Spleen (tissue), 11 donors: ENCODE measurements around the gene PSENEN. TPM values are rescaled to one million over a fixed set of nuclear protein-coding genes. Genes with fewer than 3 reads are reported as not detected.
A peak's percentile ranks its signal among the peaks of the same experiment; 100 is the strongest.

Experiments used
- DNase-seq: peaks from one replicate; pipeline ENCODE4 v3.0.0-alpha.2; 2020
- H3K27ac ChIP-seq, 8 donors: fragments of 200-600 bp; sonication (generic) in 7 of 8; 1 replicate in 4 of 8; 2 replicates in 4 of 8; pipeline versions ENCODE4 v1.5.0 to v1.8.0; 2016 to 2021; ENCODE audit warnings: inconsistent platforms in 4 of 8, mild to moderate bottlenecking in 4 of 8, moderate library complexity in 1 of 8
- H3K27me3 ChIP-seq, 7 donors: fragments of 200-600 bp; sonication (generic) in 6 of 7; replicated peaks in 1 of 7; 1 replicate in 4 of 7; 2 replicates in 3 of 7; pipeline versions ENCODE4 v1.5.0 to v1.8.0; 2016 to 2021; ENCODE audit warnings: inconsistent platforms in 3 of 7, mild to moderate bottlenecking in 1 of 7
- H3K36me3 ChIP-seq, 6 donors: fragments of 200-600 bp; sonication (generic) in 5 of 6; 1 replicate in 4 of 6; 2 replicates in 2 of 6; pipeline versions ENCODE4 v1.5.0 to v1.8.0; 2016 to 2021; ENCODE audit warnings: inconsistent platforms in 2 of 6
- H3K4me1 ChIP-seq, 6 donors: fragments of 200-600 bp; sonication (generic) in 5 of 6; 1 replicate in 3 of 6; 2 replicates in 3 of 6; pipeline versions ENCODE4 v1.5.0 to v1.8.0; 2016 to 2021; ENCODE audit warnings: inconsistent platforms in 3 of 6
- H3K4me3 ChIP-seq, 8 donors: fragments of 200-600 bp; sonication (generic) in 7 of 8; 1 replicate in 4 of 8; 2 replicates in 4 of 8; pipeline versions ENCODE4 v1.5.0 to v1.8.0; 2016 to 2021; ENCODE audit warnings: inconsistent platforms in 4 of 8, mild to moderate bottlenecking in 4 of 8, moderate library complexity in 2 of 8
- H3K9me3 ChIP-seq, 8 donors: fragments of 200-600 bp; sonication (generic) in 7 of 8; 1 replicate in 4 of 8; 2 replicates in 4 of 8; pipeline versions ENCODE4 v1.5.0 to v1.8.0; 2016 to 2021; ENCODE audit warnings: inconsistent platforms in 4 of 8
- POLR2A ChIP-seq, 3 donors: fragments of 450-650 bp; IDR thresholded peaks; one replicate each; pipeline ENCODE4 v1.5.1; 2017; ENCODE audit warnings: antibody characterized with exemption in 3 of 3, mild to moderate bottlenecking in 1 of 3
- POLR2AphosphoS5 ChIP-seq, 3 donors: sonication (generic); formaldehyde crosslinking; IDR thresholded peaks; one replicate each; pipeline ENCODE4 v1.5.1; 2017; ENCODE audit warnings: antibody characterized with exemption in 3 of 3
- WGBS, 5 donors: extraction: QIAGEN DNeasy Blood & Tissue Kit in 3 of 5; methylation state at CpG; one replicate each; pipeline versions ENCODE4 v1.1.5 to v1.1.7; 2013 to 2018; 5-methylcytosine and 5-hydroxymethylcytosine counted together
- intact Hi-C: fragments of 100-400 bp; cut with DNase I; formaldehyde crosslinking; loops from one replicate; pipeline ENCODE4 v1.15.0; 2023; ENCODE audit warnings: low total_unique reads
- polyA plus RNA-seq, 3 donors: library from polyadenylated mRNA; stranded (reverse); fragments of 200-250 nt; gene quantifications; one replicate each; pipeline ENCODE4 v1.2.1, GENCODE V29; 2013
- total RNA-seq, 7 donors: library from RNA; depleted of rRNA in 3 of 7; stranded (reverse); fragments of >200 nt in 3 of 7; fragmentation: NEBNext Ultra II Directional in 4 of 7; extraction: Animal tissue kit (Norgen Biotek cat#: 25700) in 4 of 7; gene quantifications; one replicate each; pipeline versions ENCODE4 v1.1.0 to v1.2.1, GENCODE V29; 2016 to 2021
- TF ChIP-seq, protein P1 (sequence below), 11 experiments: fragments of 200-600 bp in 7 of 11; fragments of 450-650 bp in 4 of 11; sonication (generic) in 4 of 11; IDR thresholded peaks in 8 of 11; conservative IDR thresholded peaks in 3 of 11; 1 replicate in 7 of 11; 2 replicates in 4 of 11; pipeline versions ENCODE4 v1.4.0 to v1.8.0; 2016 to 2021; ENCODE audit warnings: antibody characterized with exemption in 11 of 11, inconsistent platforms in 4 of 11, mild to moderate bottlenecking in 1 of 11
- donor health status: healthy with polysubstance abuse.
- donor health status: DM: no; HTN: no; CAD: no; lungs with moderate emphysema.
- donor health status: DM: no; HTN: no; CAD: no.
- donor health status: Bipolar disorder and iron deficiency.
- donor health status: healthy.
- donor health status: DM: no; HTN: no; CAD: no.
- donor health status: DM: yes; HTN: yes; CAD: no.

Gene PSENEN
- total and polyA plus RNA-seq, 10 donors: 37.5 to 71.3 (median 51.0) TPM

GRCh38 chr19:35774274-35775045 lies 29.0 kb downstream of the PSENEN start:
- no peak for TF ChIP-seq POLR2AphosphoS5 (IDR thresholded peaks at IDR 0.05)
- TF ChIP-seq, protein P1, sequence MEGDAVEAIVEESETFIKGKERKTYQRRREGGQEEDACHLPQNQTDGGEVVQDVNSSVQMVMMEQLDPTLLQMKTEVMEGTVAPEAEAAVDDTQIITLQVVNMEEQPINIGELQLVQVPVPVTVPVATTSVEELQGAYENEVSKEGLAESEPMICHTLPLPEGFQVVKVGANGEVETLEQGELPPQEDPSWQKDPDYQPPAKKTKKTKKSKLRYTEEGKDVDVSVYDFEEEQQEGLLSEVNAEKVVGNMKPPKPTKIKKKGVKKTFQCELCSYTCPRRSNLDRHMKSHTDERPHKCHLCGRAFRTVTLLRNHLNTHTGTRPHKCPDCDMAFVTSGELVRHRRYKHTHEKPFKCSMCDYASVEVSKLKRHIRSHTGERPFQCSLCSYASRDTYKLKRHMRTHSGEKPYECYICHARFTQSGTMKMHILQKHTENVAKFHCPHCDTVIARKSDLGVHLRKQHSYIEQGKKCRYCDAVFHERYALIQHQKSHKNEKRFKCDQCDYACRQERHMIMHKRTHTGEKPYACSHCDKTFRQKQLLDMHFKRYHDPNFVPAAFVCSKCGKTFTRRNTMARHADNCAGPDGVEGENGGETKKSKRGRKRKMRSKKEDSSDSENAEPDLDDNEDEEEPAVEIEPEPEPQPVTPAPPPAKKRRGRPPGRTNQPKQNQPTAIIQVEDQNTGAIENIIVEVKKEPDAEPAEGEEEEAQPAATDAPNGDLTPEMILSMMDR (IDR thresholded peaks at IDR 0.05 in 8 of 11, conservative IDR thresholded peaks at IDR 0.05 in 3 of 11): no peak
- no peak for TF ChIP-seq POLR2A (IDR thresholded peaks at IDR 0.05)
- H3K4me3 ChIP-seq: peak overlapping the region in 7 of 8 donors; percentile 89 to 100 (median 98)
- peaks cover 0 to 19% (median 0%) of the 10 kb centered on the region in 6 donors for H3K36me3 ChIP-seq
- no peak for DNase-seq
- intact Hi-C loops: no loop called here
- peaks cover 4 to 22% (median 18%) of the 10 kb centered on the region in 6 donors for H3K4me1 ChIP-seq
- 42 to 61% (median 52%) methylated on average over 16 of the region's 16 CpGs for WGBS, 5 donors
- no peaks in the 10 kb centered on the region for H3K9me3 ChIP-seq
- no peaks in the 10 kb centered on the region for H3K27me3 ChIP-seq
- peak overlapping the region in 2 of 8 donors; percentile 78 to 85 for H3K27ac ChIP-seq

- Histone ChIP-seq H3K4me3 (peak overlapping the region; percentile 89 to 100 (median 98)), H3K9me3 (no peaks in the 10 kb centered on the region), H3K27ac (peak overlapping the region in 2 of 8 donors; percentile 78 to 85), H3K4me1 (peaks cover 4 to 22% (median 18%) of the 10 kb centered on the region in 6 donors), H3K36me3 (peaks cover 0 to 23% (median 2%) of the 10 kb centered on the region in 6 donors), H3K27me3 (no peaks in the 10 kb centered on the region)
- intact Hi-C loops: no loop called here
- TF ChIP-seq POLR2A (IDR thresholded peaks at IDR 0.05) (no peak), POLR2AphosphoS5 (IDR thresholded peaks at IDR 0.05) (no peak)
- TF ChIP-seq, protein P1 (IDR thresholded peaks at IDR 0.05 in 8 of 11, conservative IDR thresholded peaks at IDR 0.05 in 3 of 11): no peak
- WGBS, 5 donors: 11 to 40% (median 28%) methylated on average over 9 of the region's 9 CpGs
- no peak for DNase-seq
Measured at GRCh38 chr19:35775046-35775297, 29.5 kb downstream of the PSENEN start.

- intact Hi-C loops: no loop called here
- 0 to 1% (median 1%) methylated on average over 54 to 82 of the region's 82 CpGs for whole genome bisulfite sequencing, 5 donors
- H3K27me3 ChIP-seq: no peaks in the 10 kb centered on the region
- peaks cover 0 to 28% (median 7%) of the 10 kb centered on the region in 6 donors for H3K36me3 ChIP-seq
- TF ChIP-seq POLR2AphosphoS5 (IDR thresholded peaks at IDR 0.05) (peak; percentile 8 to 66 (median 50)), POLR2A (IDR thresholded peaks at IDR 0.05) (no peak)
- TF ChIP-seq, protein P1 (IDR thresholded peaks at IDR 0.05 in 8 of 11, conservative IDR thresholded peaks at IDR 0.05 in 3 of 11): peak in 5 of 11 experiments; percentile 7 to 39 (median 13)
- peak; percentile 99 for DNase-seq
- no peaks in the 10 kb centered on the region for H3K9me3 ChIP-seq
- H3K4me1 ChIP-seq: peaks cover 4 to 22% (median 18%) of the 10 kb centered on the region in 6 donors
- peak within 1 kb of the TSS; percentile 89 to 100 (median 98) for H3K4me3 ChIP-seq
- H3K27ac ChIP-seq: peak within 1 kb of the TSS in 5 of 8 donors; percentile 51 to 85 (median 77)
Measured at GRCh38 chr19:35775298-35776101, 30.0 kb downstream of the PSENEN start, which contains the start of gene ARHGAP33. Gene ARHGAP33, plus strand, starts transcription at chr19:35775564. Its CDS starts 95 bp downstream, at chr19:35775659.
